NCI-H2107 treated with DMSO at 0.1 percent for 48 hours (cell line): ENCODE data around the gene TBC1D2B.

Experiments used
- DNase-seq: peaks from one replicate; lab custom pipeline; 2025; ENCODE audit not compliant: unreplicated experiment; lab: John Stamatoyannopoulos, UW

Gene TBC1D2B

GRCh38 chr15:78077053-78077870 is at the start of gene TBC1D2B:
TBC1D2B (minus strand) TSS chr15:78077711; CDS start chr15:78077652, 59 bp downstream.
- DNase-seq = no peak

GRCh38 chr15:78125267-78125666 is 47.8 kb upstream of the TBC1D2B start:
- DNase-seq = no peak

- no peak for DNase-seq
These were observed 43.0 kb upstream of the TBC1D2B start for GRCh38 chr15:78120523-78120922.

- no peak for DNase-seq
These were observed 35.0 kb upstream of the TBC1D2B start for GRCh38 chr15:78112551-78112950.

GRCh38 chr15:78111788-78112187 is 34.3 kb upstream of the TBC1D2B start:
- no peak for DNase-seq

GRCh38 chr15:78110916-78111475 is 33.5 kb upstream of the TBC1D2B start:
- DNase-seq = no peak

GRCh38 chr15:78110096-78110495 is 32.6 kb upstream of the TBC1D2B start:
- no peak for DNase-seq

- no peak for DNase-seq
These were observed 31.6 kb upstream of the TBC1D2B start for GRCh38 chr15:78109156-78109555.

GRCh38 chr15:78108300-78109084 is 31.0 kb upstream of the TBC1D2B start:
- peak; percentile 22 for DNase-seq

GRCh38 chr15:78107471-78107870 is 30.0 kb upstream of the TBC1D2B start:
- DNase-seq = no peak

GRCh38 chr15:78105476-78106241 is 28.1 kb upstream of the TBC1D2B start:
- DNase-seq = no peak

GRCh38 chr15:78104566-78105475 is 27.3 kb upstream of the TBC1D2B start:
- no peak for DNase-seq

GRCh38 chr15:78104119-78104479 is 26.6 kb upstream of the TBC1D2B start:
- no peak for DNase-seq

GRCh38 chr15:78103406-78104118 is 26.1 kb upstream of the TBC1D2B start:
- DNase-seq = no peak

- no peak for DNase-seq
These were observed 25.2 kb upstream of the TBC1D2B start for GRCh38 chr15:78102741-78103140.

GRCh38 chr15:78102211-78102610 is 24.7 kb upstream of the TBC1D2B start:
- DNase-seq = no peak

- no peak for DNase-seq
These were observed 24.1 kb upstream of the TBC1D2B start for GRCh38 chr15:78101423-78102105.

- no peak for DNase-seq
These were observed 23.4 kb upstream of the TBC1D2B start for GRCh38 chr15:78100886-78101285.
